ENCODE results near the gene SPTBN1. TPM values are rescaled to one million over a fixed set of nuclear protein-coding genes. Genes with fewer than 3 reads are reported as not detected.
"Not testable (repeated sequence)": the region's sequence is repeated elsewhere in the genome, so short reads cannot be mapped to it uniquely, and the experiment has no call there.

Gene SPTBN1
- polyA plus RNA-seq, 2 donors = 19.7 to 24.1 TPM

DNA sequence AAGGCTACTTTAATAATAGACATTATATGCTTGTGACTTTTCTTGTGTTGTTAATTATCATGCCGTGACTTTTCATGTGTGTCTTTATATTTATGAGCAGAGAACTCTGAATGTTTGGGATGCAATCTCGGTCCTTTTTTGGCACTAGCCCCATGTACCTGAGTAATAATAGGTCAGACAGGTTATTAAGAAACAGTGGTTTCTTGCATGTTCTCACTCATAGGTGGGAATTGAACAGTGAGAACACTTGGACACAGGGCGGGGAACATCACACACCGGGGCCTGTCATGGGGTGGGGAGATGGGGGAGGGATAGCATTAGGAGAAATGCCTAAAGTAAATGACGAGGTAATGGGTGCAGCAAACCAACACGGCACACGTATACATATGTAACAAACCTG is 61.9 kb downstream of the SPTBN1 start:
- not testable (repeated sequence) for H3K27me3 ChIP-seq (ENCODE audit: control insufficient read depth in 1 of 2, insufficient read depth in 2 of 2, low read length in 2 of 2); H3K36me3 ChIP-seq (ENCODE audit: control insufficient read depth in 2 of 2, insufficient read depth in 2 of 2, low read length in 1 of 2); H3K27ac ChIP-seq (ENCODE audit: low read depth in 2 of 2, low read length in 1 of 2); H3K4me3 ChIP-seq (ENCODE audit: low read depth in 1 of 2, low read length in 2 of 2); H3K4me1 ChIP-seq (ENCODE audit: control insufficient read depth in 2 of 2, insufficient read depth in 2 of 2, low read length in 1 of 2); H3K9me3 ChIP-seq (ENCODE audit: control insufficient read depth in 2 of 2, insufficient read depth in 1 of 2, low read depth in 1 of 2, low read length in 1 of 2)
- WGBS, 2 donors = 82 to 88% methylated on average over 7 of the region's 7 CpGs

DNA sequence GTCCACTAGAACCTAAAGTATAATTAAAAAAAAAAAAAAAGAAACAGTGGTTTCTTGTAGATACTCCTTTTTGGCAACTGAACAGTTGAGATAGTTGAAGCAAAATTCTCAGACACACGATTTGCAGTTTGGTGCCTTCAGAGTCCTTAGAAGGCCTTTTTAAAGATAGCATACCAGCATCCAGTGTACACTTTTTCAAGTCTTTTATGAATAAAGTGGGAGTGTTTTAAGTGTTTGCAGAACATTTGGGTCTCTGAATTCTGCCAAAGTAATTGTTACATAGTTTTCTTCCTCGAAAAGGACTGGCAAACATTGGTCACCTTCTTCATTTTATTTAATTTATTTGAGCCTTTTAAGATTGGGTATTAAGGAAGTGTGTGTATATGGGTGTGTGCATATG is 62.3 kb downstream of the SPTBN1 start:
- no peaks in the 10 kb centered on the region for H3K4me1 ChIP-seq (ENCODE audit: control insufficient read depth in 2 of 2, insufficient read depth in 2 of 2, low read length in 1 of 2)
- WGBS, 2 donors = 50 to 55% methylated on average over 2 of the region's 2 CpGs
- no peak overlapping the region for H3K4me3 ChIP-seq (ENCODE audit: low read depth in 1 of 2, low read length in 2 of 2)
- H3K9me3 ChIP-seq (ENCODE audit: control insufficient read depth in 2 of 2, insufficient read depth in 1 of 2, low read depth in 1 of 2, low read length in 1 of 2) = no peaks in the 10 kb centered on the region
- no peak overlapping the region for H3K27ac ChIP-seq (ENCODE audit: low read depth in 2 of 2, low read length in 1 of 2)
- H3K36me3 ChIP-seq (ENCODE audit: control insufficient read depth in 2 of 2, insufficient read depth in 2 of 2, low read length in 1 of 2) = no peaks in the 10 kb centered on the region
- H3K27me3 ChIP-seq (ENCODE audit: control insufficient read depth in 1 of 2, insufficient read depth in 2 of 2, low read length in 2 of 2) = no peaks in the 10 kb centered on the region

- no peaks in the 10 kb centered on the region for H3K36me3 ChIP-seq (ENCODE audit: control insufficient read depth in 2 of 2, insufficient read depth in 2 of 2, low read length in 1 of 2)
- 74 to 83% methylated on average over 12 of the region's 12 CpGs for WGBS, 2 donors
- no peak overlapping the region for H3K4me3 ChIP-seq (ENCODE audit: low read depth in 1 of 2, low read length in 2 of 2)
- no peaks in the 10 kb centered on the region for H3K9me3 ChIP-seq (ENCODE audit: control insufficient read depth in 2 of 2, insufficient read depth in 1 of 2, low read depth in 1 of 2, low read length in 1 of 2)
- H3K27ac ChIP-seq (ENCODE audit: low read depth in 2 of 2, low read length in 1 of 2) = no peak overlapping the region
- no peaks in the 10 kb centered on the region for H3K27me3 ChIP-seq (ENCODE audit: control insufficient read depth in 1 of 2, insufficient read depth in 2 of 2, low read length in 2 of 2)
- H3K4me1 ChIP-seq (ENCODE audit: control insufficient read depth in 2 of 2, insufficient read depth in 2 of 2, low read length in 1 of 2) = no peaks in the 10 kb centered on the region
Measured at GRCh38 chr2:54519841-54520459, 63.8 kb downstream of the SPTBN1 start.

GRCh38 chr2:54520687-54521086 is 64.6 kb downstream of the SPTBN1 start:
- Histone ChIP-seq H3K4me3 (ENCODE audit: low read depth in 1 of 2, low read length in 2 of 2) (no peak overlapping the region), H3K27me3 (ENCODE audit: control insufficient read depth in 1 of 2, insufficient read depth in 2 of 2, low read length in 2 of 2) (no peaks in the 10 kb centered on the region), H3K27ac (ENCODE audit: low read depth in 2 of 2, low read length in 1 of 2) (no peak overlapping the region), H3K9me3 (ENCODE audit: control insufficient read depth in 2 of 2, insufficient read depth in 1 of 2, low read depth in 1 of 2, low read length in 1 of 2) (no peaks in the 10 kb centered on the region), H3K4me1 (ENCODE audit: control insufficient read depth in 2 of 2, insufficient read depth in 2 of 2, low read length in 1 of 2) (no peaks in the 10 kb centered on the region), H3K36me3 (ENCODE audit: control insufficient read depth in 2 of 2, insufficient read depth in 2 of 2, low read length in 1 of 2) (no peaks in the 10 kb centered on the region)
- 66 to 67% methylated on average over 3 of the region's 3 CpGs for WGBS, 2 donors

DNA sequence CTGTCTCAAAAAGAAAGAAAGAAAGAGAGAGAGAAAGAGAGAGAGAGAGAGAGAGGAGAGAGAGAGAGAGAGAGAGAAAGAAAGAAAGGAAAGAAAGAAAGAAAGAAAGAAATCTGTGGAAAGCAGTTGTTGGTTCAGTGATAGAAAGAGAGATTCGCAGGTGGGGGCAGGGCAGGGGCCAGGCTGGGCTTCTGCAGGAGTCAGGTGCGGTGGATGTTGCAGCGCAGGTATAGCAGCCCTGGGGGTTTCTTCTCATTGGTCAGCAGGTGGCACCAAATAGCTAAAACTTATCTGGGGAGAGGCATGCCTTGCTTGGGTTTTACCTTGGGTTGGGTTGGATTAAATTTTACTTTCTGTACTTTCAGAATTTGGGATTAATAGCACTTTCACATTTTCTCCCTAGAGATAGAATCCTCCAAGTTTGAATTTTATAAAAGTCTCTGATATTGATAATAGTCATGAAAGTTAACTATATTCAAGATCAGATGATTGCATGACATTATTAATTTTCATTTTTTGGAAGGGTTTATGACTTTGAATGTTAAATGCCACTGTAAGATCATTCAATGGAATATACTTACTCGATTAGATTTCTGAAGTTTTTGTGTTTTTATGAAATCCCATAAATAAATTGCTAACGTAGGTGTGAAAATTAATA is 66.6 kb downstream of the SPTBN1 start:
- no peaks in the 10 kb centered on the region for H3K9me3 ChIP-seq (ENCODE audit: control insufficient read depth in 2 of 2, insufficient read depth in 1 of 2, low read depth in 1 of 2, low read length in 1 of 2)
- no peak overlapping the region for H3K4me3 ChIP-seq (ENCODE audit: low read depth in 1 of 2, low read length in 2 of 2)
- no peaks in the 10 kb centered on the region for H3K36me3 ChIP-seq (ENCODE audit: control insufficient read depth in 2 of 2, insufficient read depth in 2 of 2, low read length in 1 of 2)
- 25 to 31% methylated on average over 5 of the region's 5 CpGs for WGBS, 2 donors
- no peaks in the 10 kb centered on the region for H3K27me3 ChIP-seq (ENCODE audit: control insufficient read depth in 1 of 2, insufficient read depth in 2 of 2, low read length in 2 of 2)
- H3K4me1 ChIP-seq (ENCODE audit: control insufficient read depth in 2 of 2, insufficient read depth in 2 of 2, low read length in 1 of 2) = no peaks in the 10 kb centered on the region
- H3K27ac ChIP-seq (ENCODE audit: low read depth in 2 of 2, low read length in 1 of 2) = no peak overlapping the region

- no peak overlapping the region for H3K27ac ChIP-seq (ENCODE audit: low read depth in 2 of 2, low read length in 1 of 2)
- H3K4me3 ChIP-seq (ENCODE audit: low read depth in 1 of 2, low read length in 2 of 2) = no peak overlapping the region
- no peaks in the 10 kb centered on the region for H3K27me3 ChIP-seq (ENCODE audit: control insufficient read depth in 1 of 2, insufficient read depth in 2 of 2, low read length in 2 of 2)
- H3K4me1 ChIP-seq (ENCODE audit: control insufficient read depth in 2 of 2, insufficient read depth in 2 of 2, low read length in 1 of 2) = no peaks in the 10 kb centered on the region
- 82 to 88% methylated on average over 4 of the region's 4 CpGs for WGBS, 2 donors
- H3K36me3 ChIP-seq (ENCODE audit: control insufficient read depth in 2 of 2, insufficient read depth in 2 of 2, low read length in 1 of 2) = no peaks in the 10 kb centered on the region
- no peaks in the 10 kb centered on the region for H3K9me3 ChIP-seq (ENCODE audit: control insufficient read depth in 2 of 2, insufficient read depth in 1 of 2, low read depth in 1 of 2, low read length in 1 of 2)
Measured at GRCh38 chr2:54523324-54523959, 67.3 kb downstream of the SPTBN1 start.

GRCh38 chr2:54524226-54524991 is 68.3 kb downstream of the SPTBN1 start:
- no peaks in the 10 kb centered on the region for H3K4me1 ChIP-seq (ENCODE audit: control insufficient read depth in 2 of 2, insufficient read depth in 2 of 2, low read length in 1 of 2)
- H3K9me3 ChIP-seq (ENCODE audit: control insufficient read depth in 2 of 2, insufficient read depth in 1 of 2, low read depth in 1 of 2, low read length in 1 of 2) = no peaks in the 10 kb centered on the region
- 74 to 77% methylated on average over 13 of the region's 13 CpGs for WGBS, 2 donors
- H3K4me3 ChIP-seq (ENCODE audit: low read depth in 1 of 2, low read length in 2 of 2) = no peak overlapping the region
- H3K27me3 ChIP-seq (ENCODE audit: control insufficient read depth in 1 of 2, insufficient read depth in 2 of 2, low read length in 2 of 2) = no peaks in the 10 kb centered on the region
- no peaks in the 10 kb centered on the region for H3K36me3 ChIP-seq (ENCODE audit: control insufficient read depth in 2 of 2, insufficient read depth in 2 of 2, low read length in 1 of 2)
- no peak overlapping the region for H3K27ac ChIP-seq (ENCODE audit: low read depth in 2 of 2, low read length in 1 of 2)

- H3K27ac ChIP-seq (ENCODE audit: low read depth in 2 of 2, low read length in 1 of 2) = no peak overlapping the region
- WGBS, 2 donors = 74 to 82% methylated on average over 9 of the region's 9 CpGs
Measured at GRCh38 chr2:54525321-54525720, 69.2 kb downstream of the SPTBN1 start.

GRCh38 chr2:54526226-54526879 is 70.2 kb downstream of the SPTBN1 start:
- Histone ChIP-seq H3K4me3 (ENCODE audit: low read depth in 1 of 2, low read length in 2 of 2) (no peak overlapping the region), H3K36me3 (ENCODE audit: control insufficient read depth in 2 of 2, insufficient read depth in 2 of 2, low read length in 1 of 2) (no peaks in the 10 kb centered on the region), H3K27me3 (ENCODE audit: control insufficient read depth in 1 of 2, insufficient read depth in 2 of 2, low read length in 2 of 2) (no peaks in the 10 kb centered on the region), H3K4me1 (ENCODE audit: control insufficient read depth in 2 of 2, insufficient read depth in 2 of 2, low read length in 1 of 2) (no peaks in the 10 kb centered on the region), H3K9me3 (ENCODE audit: control insufficient read depth in 2 of 2, insufficient read depth in 1 of 2, low read depth in 1 of 2, low read length in 1 of 2) (no peaks in the 10 kb centered on the region), H3K27ac (ENCODE audit: low read depth in 2 of 2, low read length in 1 of 2) (no peak overlapping the region)
- WGBS, 2 donors = 89 to 90% methylated on average over 12 of the region's 12 CpGs

More at GRCh38 chr2:54525321-54525720, 69.2 kb downstream of the SPTBN1 start:
- H3K4me1 ChIP-seq (ENCODE audit: control insufficient read depth in 2 of 2, insufficient read depth in 2 of 2, low read length in 1 of 2) = no peaks in the 10 kb centered on the region
- H3K36me3 ChIP-seq (ENCODE audit: control insufficient read depth in 2 of 2, insufficient read depth in 2 of 2, low read length in 1 of 2) = no peaks in the 10 kb centered on the region
- H3K27me3 ChIP-seq (ENCODE audit: control insufficient read depth in 1 of 2, insufficient read depth in 2 of 2, low read length in 2 of 2) = no peaks in the 10 kb centered on the region
- no peaks in the 10 kb centered on the region for H3K9me3 ChIP-seq (ENCODE audit: control insufficient read depth in 2 of 2, insufficient read depth in 1 of 2, low read depth in 1 of 2, low read length in 1 of 2)
- no peak overlapping the region for H3K4me3 ChIP-seq (ENCODE audit: low read depth in 1 of 2, low read length in 2 of 2)

Data from esophagus (tissue), 2 donors.